GM21825 (cell line): ENCODE data around the gene CCNY.

Experiments
- ATAC-seq: cut with Tn5 transposase; IDR thresholded peaks from one replicate; pipeline ENCODE4 v1.9.1; 2021; ENCODE audit warnings: mild to moderate bottlenecking, moderate library complexity; ENCODE audit not compliant: unreplicated experiment

Gene CCNY

GRCh38 chr10:35448687-35449662, 112.7 kb downstream of the CCNY start:
- ATAC-seq: no peak

- no peak for ATAC-seq
Measured at GRCh38 chr10:35449944-35450343, 113.6 kb downstream of the CCNY start.

GRCh38 chr10:35451151-35452016, 115.1 kb downstream of the CCNY start:
- peak; percentile 96 for ATAC-seq

- ATAC-seq: no peak
Measured at GRCh38 chr10:35452171-35452570, 115.9 kb downstream of the CCNY start.

GRCh38 chr10:35452847-35453246, 116.5 kb downstream of the CCNY start:
- no peak for ATAC-seq

GRCh38 chr10:35453855-35454532, 117.7 kb downstream of the CCNY start:
- ATAC-seq: no peak

- ATAC-seq: no peak
Measured at GRCh38 chr10:35456153-35456720, 119.9 kb downstream of the CCNY start.

- ATAC-seq: no peak
Measured at GRCh38 chr10:35456784-35457183, 120.5 kb downstream of the CCNY start.

GRCh38 chr10:35458500-35459448, 122.5 kb downstream of the CCNY start:
- no peak for ATAC-seq

GRCh38 chr10:35459449-35459847, 123.1 kb downstream of the CCNY start:
- ATAC-seq: no peak

- ATAC-seq: no peak
Measured at GRCh38 chr10:35460852-35461460, 124.6 kb downstream of the CCNY start.

GRCh38 chr10:35462491-35462934, 126.2 kb downstream of the CCNY start:
- ATAC-seq: peak; percentile 87

- ATAC-seq: no peak
Measured at GRCh38 chr10:35463105-35463867, 127.0 kb downstream of the CCNY start.

- ATAC-seq: no peak
Measured at GRCh38 chr10:35463878-35464277, 127.6 kb downstream of the CCNY start.

- no peak for ATAC-seq
Measured at GRCh38 chr10:35464825-35465456, 128.6 kb downstream of the CCNY start.

- no peak for ATAC-seq
Measured at GRCh38 chr10:35465673-35466072, 129.4 kb downstream of the CCNY start.

- ATAC-seq: no peak
Measured at GRCh38 chr10:35466170-35466569, 129.9 kb downstream of the CCNY start.

- no peak for ATAC-seq
Measured at GRCh38 chr10:35466661-35467060, 130.4 kb downstream of the CCNY start.
